NOMO-1 treated with DMSO at 0.1 percent for 48 hours (cell line): ENCODE data around the gene IL6.
"Not testable (repeated sequence)": the region's sequence is repeated elsewhere in the genome, so short reads cannot be mapped to it uniquely, and the experiment has no call there.

ENCODE experiments used
- DNase-seq: peaks from one replicate; lab custom pipeline; 2025; ENCODE audit not compliant: unreplicated experiment; lab: John Stamatoyannopoulos, UW

The IL6 gene

DNA sequence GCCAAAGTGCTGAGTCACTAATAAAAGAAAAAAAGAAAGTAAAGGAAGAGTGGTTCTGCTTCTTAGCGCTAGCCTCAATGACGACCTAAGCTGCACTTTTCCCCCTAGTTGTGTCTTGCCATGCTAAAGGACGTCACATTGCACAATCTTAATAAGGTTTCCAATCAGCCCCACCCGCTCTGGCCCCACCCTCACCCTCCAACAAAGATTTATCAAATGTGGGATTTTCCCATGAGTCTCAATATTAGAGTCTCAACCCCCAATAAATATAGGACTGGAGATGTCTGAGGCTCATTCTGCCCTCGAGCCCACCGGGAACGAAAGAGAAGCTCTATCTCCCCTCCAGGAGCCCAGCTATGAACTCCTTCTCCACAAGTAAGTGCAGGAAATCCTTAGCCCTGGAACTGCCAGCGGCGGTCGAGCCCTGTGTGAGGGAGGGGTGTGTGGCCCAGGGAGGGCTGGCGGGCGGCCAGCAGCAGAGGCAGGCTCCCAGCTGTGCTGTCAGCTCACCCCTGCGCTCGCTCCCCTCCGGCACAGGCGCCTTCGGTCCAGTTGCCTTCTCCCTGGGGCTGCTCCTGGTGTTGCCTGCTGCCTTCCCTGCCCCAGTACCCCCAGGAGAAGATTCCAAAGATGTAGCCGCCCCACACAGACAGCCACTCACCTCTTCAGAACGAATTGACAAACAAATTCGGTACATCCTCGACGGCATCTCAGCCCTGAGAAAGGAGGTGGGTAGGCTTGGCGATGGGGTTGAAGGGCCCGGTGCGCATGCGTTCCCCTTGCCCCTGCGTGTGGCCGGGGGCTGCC is at the start of gene IL6:
Gene IL6 (plus strand): TSS at position 294 of the 807 bp plus-strand sequence. CDS start 63 bp downstream, at position 357.
- peak; percentile 65 for DNase-seq

DNA sequence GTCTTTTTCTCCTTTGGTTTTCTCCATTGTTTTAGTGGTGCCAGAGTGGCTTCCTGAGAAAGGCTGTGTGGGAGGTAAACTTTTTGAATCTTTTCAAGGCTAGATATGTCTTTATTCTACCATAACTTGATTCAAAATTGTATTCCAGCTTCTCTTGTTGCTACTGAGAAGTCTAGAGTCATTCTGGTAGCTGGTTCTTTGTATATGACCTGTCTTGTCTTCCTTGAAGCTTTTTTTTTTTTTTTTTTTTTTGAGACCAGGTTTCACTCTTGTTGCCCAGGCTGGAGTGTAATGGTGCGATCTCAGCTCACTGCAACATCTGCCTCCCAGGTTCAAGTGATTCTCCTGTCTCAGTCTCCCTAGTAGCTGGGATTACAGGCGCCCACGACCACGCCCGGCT is 49.7 kb upstream of the IL6 start:
- not testable (repeated sequence) for DNase-seq

DNA sequence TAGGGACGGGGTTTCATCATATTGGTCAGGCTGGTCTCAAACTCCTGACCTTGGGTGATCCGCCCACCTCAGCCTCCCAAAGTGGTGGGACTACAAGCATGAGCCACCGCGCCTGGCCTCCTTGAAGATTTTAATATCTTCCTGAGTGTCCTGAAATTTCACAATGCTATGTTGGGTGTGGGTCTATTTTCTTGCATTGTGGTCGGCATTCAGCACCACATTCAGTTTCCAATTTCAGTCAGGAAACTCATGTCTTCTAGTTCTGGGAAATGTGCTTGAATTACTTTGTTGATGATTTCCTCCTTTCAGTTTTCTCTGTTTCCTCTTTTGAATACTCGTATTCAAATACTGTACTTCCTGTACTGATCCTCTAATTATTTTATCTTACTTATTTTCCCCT is 49.3 kb upstream of the IL6 start:
- peak; percentile 32 for DNase-seq

DNA sequence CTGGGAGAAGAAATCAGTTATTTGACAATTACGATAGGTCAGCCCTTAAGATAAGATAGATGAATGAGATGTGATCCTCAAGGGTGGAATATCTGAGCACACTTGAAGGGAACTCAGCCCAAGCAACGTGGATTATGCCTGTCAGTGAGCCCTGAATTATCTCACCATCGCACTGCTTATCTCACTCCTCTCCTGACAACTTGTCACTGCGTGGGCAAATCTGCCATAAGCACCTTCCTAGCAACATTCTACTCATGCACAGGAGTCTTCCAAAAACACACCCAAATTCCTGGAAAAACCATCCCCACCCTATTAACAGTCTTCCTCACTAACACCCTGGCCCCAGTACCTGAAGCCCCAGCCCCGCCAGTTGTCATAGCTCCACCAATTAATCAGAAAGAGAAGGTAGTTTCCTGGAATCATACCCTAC is 46.5 kb upstream of the IL6 start:
- no peak for DNase-seq

DNA sequence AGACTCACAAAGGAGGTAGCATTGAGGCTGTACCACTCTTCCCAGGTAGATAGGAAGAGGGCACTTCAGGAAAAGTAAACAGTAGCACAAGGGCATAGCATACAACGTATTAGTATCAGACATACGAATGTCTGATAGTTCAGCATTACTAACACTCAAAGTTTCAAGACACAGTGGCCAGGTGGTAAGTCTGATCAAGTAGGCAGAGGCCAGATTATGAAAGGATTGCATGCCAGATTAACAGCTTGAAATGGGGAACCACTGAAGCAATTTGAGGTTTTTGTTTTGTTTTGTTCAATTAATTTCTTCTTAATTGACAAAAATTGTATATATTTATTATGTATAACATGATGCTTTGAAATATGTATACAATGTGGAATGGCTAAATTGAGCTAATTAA is 45.7 kb upstream of the IL6 start:
- DNase-seq: no peak

GRCh38 chr7:22681852-22682657 is 44.9 kb upstream of the IL6 start:
- DNase-seq: no peak

- no peak for DNase-seq
Measured at GRCh38 chr7:22683379-22683778, 43.6 kb upstream of the IL6 start.

DNA sequence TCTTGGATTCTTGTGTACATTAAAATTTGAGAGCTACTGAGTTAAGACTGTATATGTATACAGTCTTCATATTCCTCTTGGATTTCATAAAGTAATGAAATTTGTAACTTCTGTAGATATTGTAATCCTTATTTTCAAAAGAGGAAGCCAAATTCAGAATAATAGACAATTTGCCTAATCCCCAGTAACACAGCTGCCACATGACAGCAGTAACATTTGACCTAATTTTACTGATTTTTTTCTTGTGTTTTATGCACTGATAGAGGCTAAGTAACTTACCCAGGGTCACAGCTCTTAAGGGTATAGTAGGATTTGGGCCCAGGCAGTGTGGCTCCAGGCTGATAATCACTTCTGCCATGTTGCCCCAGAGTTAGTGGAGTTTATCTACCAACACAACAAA is 40.4 kb upstream of the IL6 start:
- no peak for DNase-seq

- DNase-seq: no peak
Measured at GRCh38 chr7:22688084-22688483, 38.9 kb upstream of the IL6 start.

GRCh38 chr7:22688934-22689333 is 38.1 kb upstream of the IL6 start:
- DNase-seq: not testable (repeated sequence)

DNA sequence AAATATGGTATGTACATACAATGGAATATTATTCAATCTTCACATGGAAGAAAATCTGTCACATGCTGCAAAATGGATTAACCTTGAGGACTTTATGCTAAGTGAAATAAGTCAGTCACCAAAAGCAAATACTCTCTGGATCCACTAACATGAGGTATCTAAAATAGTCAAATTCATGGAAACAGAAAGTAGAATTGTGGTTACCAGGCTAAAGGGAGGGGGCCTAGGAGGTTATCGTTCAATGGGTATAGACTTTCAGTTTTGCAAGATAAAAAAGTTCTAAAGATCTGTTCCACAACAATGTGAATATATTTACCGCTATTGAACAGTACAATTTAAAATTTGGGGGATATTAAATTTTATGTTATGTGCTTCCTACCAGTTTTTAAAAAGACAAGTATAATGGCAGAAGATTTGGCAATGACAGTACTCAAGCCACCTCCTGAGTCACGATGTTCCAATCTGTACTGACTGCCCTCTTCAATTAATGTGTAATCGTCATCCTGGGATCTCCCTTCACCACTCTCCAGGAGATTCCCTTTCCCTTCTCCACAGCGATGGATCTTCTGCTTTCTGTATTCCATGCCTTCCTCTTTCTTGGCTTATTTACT is 32.3 kb upstream of the IL6 start:
- DNase-seq: no peak

DNA sequence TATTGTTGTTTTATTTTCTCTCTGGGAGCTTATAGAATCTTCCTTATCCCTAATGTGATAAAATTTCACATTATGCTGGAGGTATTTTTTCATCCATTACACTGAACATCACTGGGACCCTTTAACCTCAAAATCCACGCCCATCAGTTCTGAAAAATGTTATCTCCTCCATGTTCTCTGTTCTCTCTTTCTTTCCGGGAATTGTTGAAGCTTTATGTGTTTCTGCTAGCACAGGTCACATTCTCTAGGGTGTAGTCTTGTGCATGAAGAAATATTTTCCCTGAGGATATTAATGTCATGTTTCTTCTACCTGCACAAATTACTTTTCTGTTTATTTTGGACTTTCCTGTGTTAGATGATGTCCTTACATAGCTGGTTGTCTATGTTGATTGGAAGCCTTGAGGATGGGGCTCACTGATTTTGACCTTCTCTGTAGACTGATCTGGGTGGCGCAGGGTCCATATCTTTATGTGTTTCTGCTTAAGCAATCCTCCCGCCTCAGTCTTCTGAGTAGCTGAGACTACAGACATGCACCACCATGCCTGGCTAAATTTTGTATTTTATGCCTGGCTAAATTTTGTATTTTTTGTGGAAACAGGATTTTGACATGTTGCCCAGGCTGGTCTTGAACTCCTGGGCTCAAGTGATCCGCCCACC is 31.4 kb upstream of the IL6 start:
- no peak for DNase-seq

GRCh38 chr7:22696541-22697228 is 30.3 kb upstream of the IL6 start:
- no peak for DNase-seq

DNA sequence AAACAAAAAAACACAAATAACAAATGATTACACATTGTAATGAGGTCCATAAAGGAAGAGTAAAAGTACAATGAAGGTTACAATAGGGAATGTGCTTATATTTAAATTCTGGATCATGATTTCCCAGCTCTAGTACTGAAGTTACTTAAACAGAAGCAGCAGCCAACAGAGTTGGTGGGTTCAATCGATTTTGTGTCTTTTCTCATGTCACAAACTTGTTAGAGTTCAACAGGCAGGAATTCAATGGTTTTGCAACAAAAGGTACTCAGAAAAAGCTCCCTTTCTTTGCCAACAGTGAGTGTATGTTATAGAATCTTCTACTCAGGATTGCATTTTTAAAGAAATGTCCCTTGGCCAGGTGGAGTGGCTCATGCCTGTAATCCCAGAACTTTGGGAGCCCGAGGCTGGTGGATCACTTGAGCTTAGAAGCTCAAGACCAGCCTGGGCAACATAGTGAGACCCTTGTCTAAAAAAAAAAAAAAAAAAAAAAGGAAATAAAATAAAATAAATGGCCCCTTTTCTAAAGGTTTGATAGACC is 29.6 kb upstream of the IL6 start:
- DNase-seq: no peak

DNA sequence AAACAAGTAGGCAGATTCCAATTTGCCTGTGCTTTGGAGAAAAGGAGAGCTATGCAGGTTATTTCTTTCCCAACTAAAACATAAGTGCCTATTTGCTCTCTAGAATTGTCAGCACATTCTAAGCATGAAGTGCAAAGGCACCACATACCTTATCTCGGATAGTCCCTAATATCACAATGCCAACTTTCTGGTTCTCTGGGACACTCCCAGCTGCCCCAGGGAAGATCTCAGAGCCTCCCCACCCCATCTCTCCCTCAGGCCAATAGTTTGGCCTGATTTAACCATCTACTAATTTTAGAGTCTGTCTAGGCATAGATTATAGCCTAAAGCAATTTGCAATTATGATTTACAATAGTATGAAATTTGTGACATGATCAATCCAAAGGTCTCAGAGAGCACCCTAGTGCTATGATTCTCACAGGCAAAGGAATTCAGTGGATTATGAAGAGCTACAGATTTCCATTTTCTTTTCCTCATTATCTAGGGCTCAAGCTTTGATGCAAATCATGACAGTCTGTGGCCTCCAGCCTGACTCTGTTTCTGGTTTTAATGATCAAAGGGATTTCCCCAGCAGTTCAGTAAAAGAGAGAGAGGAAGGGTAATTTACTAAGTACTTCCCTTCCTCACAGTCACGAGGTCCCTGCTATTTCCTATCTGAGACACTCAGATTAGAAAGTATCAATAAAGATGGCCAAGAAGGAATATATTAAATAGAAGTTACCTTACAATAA is 29.0 kb upstream of the IL6 start:
- DNase-seq: peak; percentile 68

GRCh38 chr7:22698767-22699166 is 28.2 kb upstream of the IL6 start:
- DNase-seq: peak; percentile 13

DNA sequence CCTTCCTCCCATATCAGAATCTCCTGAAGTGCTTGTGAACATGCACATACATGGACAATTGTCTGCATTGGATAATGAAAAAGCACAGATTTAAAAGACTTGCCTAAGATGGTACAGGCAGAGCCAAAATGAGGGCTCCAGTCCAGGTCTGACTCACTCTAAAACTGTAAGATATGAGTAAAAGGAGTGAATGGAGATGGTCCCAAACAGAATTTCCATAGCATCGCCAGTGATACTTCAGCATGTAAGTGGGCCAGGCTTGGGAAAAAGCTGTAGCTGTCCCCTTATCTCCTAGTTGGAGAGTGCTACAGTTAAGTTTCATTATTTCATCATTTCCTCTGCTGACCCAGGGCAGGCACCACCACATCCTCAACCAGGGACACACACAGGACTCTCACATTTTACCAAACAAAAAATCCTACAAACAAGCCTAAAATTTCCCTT is 26.4 kb upstream of the IL6 start:
- peak; percentile 19 for DNase-seq

GRCh38 chr7:22702516-22702915 is 24.5 kb upstream of the IL6 start:
- DNase-seq: no peak

GRCh38 chr7:22703107-22703855 is 23.7 kb upstream of the IL6 start:
- not testable (repeated sequence) for DNase-seq
